IMR-90 (cell line): ENCODE results near the gene GRM4. TPM values are rescaled to one million over a fixed set of nuclear protein-coding genes. Genes with fewer than 3 reads are reported as not detected.

Experiments used
- ATAC-seq: fragments of 200-7000 bp; cut with Tn5 transposase; 2 replicates; pipeline ENCODE4 v1.9.1; 2020; ENCODE audit warnings: low read depth, mild to moderate bottlenecking, moderate library complexity
- BruUV-seq: library from RNA; stranded (reverse); fragments of 400-500 nt; replicated peaks from 2 replicates; lab custom pipeline; 2021; lab: Mats Ljungman, UMichigan
- CTCF ChIA-PET: fragments of 300-600 bp; formaldehyde crosslinking; extraction: SDS; loops from one replicate; lab custom pipeline; 2021; ENCODE audit warnings: antibody characterized with exemption; lab: Yijun Ruan, JAX
- POLR2A ChIA-PET: fragments of 300-600 bp; sonication (Branson Sonifier 250); formaldehyde crosslinking; loops from one replicate; lab custom pipeline; 2022; ENCODE audit warnings: antibody characterized with exemption; ENCODE audit not compliant: unreplicated experiment; lab: Charles Lee
- DNase-seq: peaks from one replicate; pipeline ENCODE4 v3.0.0; 2013
- H2AFZ ChIP-seq: replicated peaks from 2 replicates; pipeline ENCODE3; 2013; ENCODE audit warnings: low read length, mild to moderate bottlenecking; ENCODE audit not compliant: poor library complexity
- H2AK5ac ChIP-seq: 2 replicates; pipeline ENCODE4 v1.6.1; 2013; ENCODE audit warnings: low read depth, low read length, inconsistent platforms
- H2AK9ac ChIP-seq: replicated peaks from 2 replicates; pipeline ENCODE3; 2013; ENCODE audit warnings: mild to moderate bottlenecking, low read depth, low read length, moderate library complexity; ENCODE audit not compliant: poor library complexity
- H2BK120ac ChIP-seq: 2 replicates; pipeline ENCODE4 v1.6.1; 2013; ENCODE audit warnings: low read depth, low read length, inconsistent platforms
- H2BK15ac ChIP-seq: 3 replicates; pipeline ENCODE4 v1.6.1; 2013; ENCODE audit warnings: low read depth, low read length, inconsistent platforms
- H2BK20ac ChIP-seq: 2 replicates; pipeline ENCODE4 v1.6.1; 2013; ENCODE audit warnings: low read depth, mild to moderate bottlenecking, inconsistent platforms, low read length, moderate library complexity
- H2BK5ac ChIP-seq: 2 replicates; pipeline ENCODE4 v1.6.1; 2013; ENCODE audit warnings: mild to moderate bottlenecking, low read depth, low read length, inconsistent platforms; ENCODE audit not compliant: poor library complexity, severe bottlenecking
- H3K14ac ChIP-seq: replicated peaks from 2 replicates; pipeline ENCODE4 v1.6.1; 2013; ENCODE audit warnings: low read depth, low read length, inconsistent platforms
- H3K18ac ChIP-seq: 2 replicates; pipeline ENCODE4 v1.6.1; 2013; ENCODE audit warnings: low read depth, low read length, control low read depth
- H3K23ac ChIP-seq: 2 replicates; pipeline ENCODE4 v1.6.1; 2013; ENCODE audit warnings: low read depth, low read length, inconsistent platforms
- H3K27ac ChIP-seq: 2 replicates; pipeline ENCODE4 v1.5.1; 2013; ENCODE audit warnings: mild to moderate bottlenecking, control low read depth, low read length; ENCODE audit not compliant: insufficient read depth
- H3K27me3 ChIP-seq: 2 replicates; pipeline ENCODE4 v1.6.1; 2013; ENCODE audit warnings: low read length; ENCODE audit not compliant: control insufficient read depth, insufficient read depth
- H3K36me3 ChIP-seq: 2 replicates; pipeline ENCODE4 v1.6.1; 2013; ENCODE audit warnings: low read length, mixed read lengths; ENCODE audit not compliant: control insufficient read depth, insufficient read depth
- H3K4ac ChIP-seq: 2 replicates; pipeline ENCODE4 v1.6.1; 2013; ENCODE audit warnings: low read depth, low read length, inconsistent platforms
- H3K4me1 ChIP-seq: 2 replicates; pipeline ENCODE4 v1.6.1; 2013; ENCODE audit warnings: low read length, mixed read lengths; ENCODE audit not compliant: control insufficient read depth, insufficient read depth
- H3K4me2 ChIP-seq: 2 replicates; pipeline ENCODE4 v1.6.1; 2013; ENCODE audit warnings: low read depth, mild to moderate bottlenecking, control low read depth, low read length, moderate library complexity
- H3K4me3 ChIP-seq: 2 replicates; pipeline ENCODE4 v1.5.1; 2013; ENCODE audit warnings: low read depth, mild to moderate bottlenecking, control low read depth, low read length, moderate library complexity; ENCODE audit not compliant: insufficient read depth
- H3K56ac ChIP-seq: 2 replicates; pipeline ENCODE4 v1.6.1; 2013; ENCODE audit warnings: low read length, inconsistent platforms; ENCODE audit not compliant: insufficient read depth; ENCODE audit errors: extremely low read depth
- H3K79me1 ChIP-seq, 2 experiments: 2 replicates each; pipeline ENCODE4 v1.6.1; 2013; ENCODE audit warnings: low read length in 2 of 2, inconsistent platforms in 1 of 2, low read depth in 1 of 2
- H3K9ac ChIP-seq: 2 replicates; pipeline ENCODE4 v1.6.1; 2013; ENCODE audit warnings: low read depth, low read length, control low read depth
- H3K9me1 ChIP-seq: 2 replicates; pipeline ENCODE4 v1.6.1; 2013; ENCODE audit warnings: low read length, inconsistent platforms; ENCODE audit not compliant: insufficient read depth
- H3K9me3 ChIP-seq: 2 replicates; pipeline ENCODE4 v1.6.1; 2013; ENCODE audit warnings: low read length; ENCODE audit not compliant: control insufficient read depth, insufficient read depth
- H4K20me1 ChIP-seq: 2 replicates; pipeline ENCODE4 v1.6.1; 2013; ENCODE audit warnings: low read length, inconsistent platforms; ENCODE audit not compliant: insufficient read depth
- H4K5ac ChIP-seq: 2 replicates; pipeline ENCODE4 v1.6.1; 2013; ENCODE audit warnings: mild to moderate bottlenecking, low read depth, low read length, control low read depth
- H4K8ac ChIP-seq, 2 experiments: 2 replicates each; pipeline ENCODE4 v1.6.1; 2013; ENCODE audit warnings: low read depth in 2 of 2, low read length in 2 of 2, control low read depth in 1 of 2, inconsistent platforms in 1 of 2
- H4K91ac ChIP-seq: 2 replicates; pipeline ENCODE4 v1.6.1; 2013; ENCODE audit warnings: low read depth, low read length, inconsistent platforms; ENCODE audit not compliant: insufficient read depth
- CHD1 ChIP-seq: IDR thresholded peaks from 2 replicates; pipeline ENCODE4 v1.6.1; 2012; ENCODE audit warnings: low read depth, low read length, improper control_type of control experiment
- CTCF ChIP-seq: conservative IDR thresholded peaks from 2 replicates; pipeline ENCODE4 v1.5.1; 2012; ENCODE audit warnings: mild to moderate bottlenecking, low read depth, low read length, improper control_type of control experiment
- ELK1 ChIP-seq: fragments of 150-350 bp; IDR thresholded peaks from 2 replicates; pipeline ENCODE4 v1.6.1; 2016; ENCODE audit warnings: low read depth, mild to moderate bottlenecking, low read length, moderate library complexity, borderline replicate concordance
- MAZ ChIP-seq: IDR thresholded peaks from 2 replicates; pipeline ENCODE4 v1.6.1; 2012; ENCODE audit warnings: low read depth, mild to moderate bottlenecking, low read length, improper control_type of control experiment, moderate library complexity, borderline replicate concordance
- MXI1 ChIP-seq: IDR thresholded peaks from 2 replicates; pipeline ENCODE4 v1.6.1; 2012; ENCODE audit warnings: low read depth, mild to moderate bottlenecking, low read length, moderate library complexity, borderline replicate concordance
- NFE2L2 ChIP-seq: fragments of 150-350 bp; IDR thresholded peaks from 2 replicates; pipeline ENCODE4 v1.6.1; 2016; ENCODE audit warnings: low read depth, mild to moderate bottlenecking, low read length
- RCOR1 ChIP-seq: IDR thresholded peaks from 2 replicates; pipeline ENCODE4 v1.6.1; 2012; ENCODE audit warnings: mild to moderate bottlenecking, low read length, improper control_type of control experiment; ENCODE audit not compliant: insufficient replicate concordance
- RFX5 ChIP-seq: IDR thresholded peaks from 2 replicates; pipeline ENCODE4 v1.8.0; 2012; ENCODE audit warnings: low read depth, mild to moderate bottlenecking, low read length, moderate library complexity
- USF2 ChIP-seq: fragments of 150-350 bp; IDR thresholded peaks from 2 replicates; pipeline ENCODE4 v1.6.1; 2017; ENCODE audit warnings: mild to moderate bottlenecking, antibody characterized with exemption, low read length, low read depth
- WGBS, 2 experiments: methylation state at CpG; one replicate each; pipeline versions ENCODE4 v1.1.5 to v1.1.7; 2013; ENCODE audit warnings: missing lambda C conversion rate in 2 of 2; ENCODE audit not compliant: insufficient read length in 1 of 2; ENCODE audit errors: extremely low coverage in 2 of 2; 5-methylcytosine and 5-hydroxymethylcytosine counted together
- dilution Hi-C: fragments of 300-500 bp; cut with HindIII; formaldehyde crosslinking; loops from one replicate; pipeline ENCODE4 v1.14.3; 2018; ENCODE audit warnings: low sequenced_read_pairs; ENCODE audit not compliant: unreplicated experiment
- in situ Hi-C: fragments of 300-500 bp; cut with MboI; formaldehyde crosslinking; loops from 3 replicates; pipeline ENCODE4 v1.14.3; 2019; ENCODE audit warnings: low sequenced_read_pairs, inconsistent platforms, mixed read lengths
- intact Hi-C: fragments of 100-400 bp; cut with micrococcal nuclease; formaldehyde crosslinking; loops from 2 replicates; pipeline ENCODE4 v1.10.0; 2022
- polyA plus RNA-seq, 3 experiments: library from polyadenylated mRNA; depleted of rRNA; stranded (reverse); fragments of >200 nt; gene quantifications; 2 replicates each; pipeline ENCODE4 v1.2.3, GENCODE V29; 2012; ENCODE audit warnings: low replicate concordance in 1 of 3
- total RNA-seq: library from RNA; depleted of rRNA; stranded (reverse); fragments of >200 nt; gene quantifications from 2 replicates; pipeline ENCODE4 v1.2.3, GENCODE V29; 2012

Gene GRM4
- total and polyA plus RNA-seq, 2 of the 4 experiments (the other 2 are of a cell fraction): 0.02 TPM; not detected in 1

GRCh38 chr6:34096193-34096592 is 49.7 kb downstream of the GRM4 start:
- H3K4me2 ChIP-seq: no peak overlapping the region
- H3K4me1 ChIP-seq: no peaks in the 10 kb centered on the region
- no peak for DNase-seq
- no peak overlapping the region for H3K27ac ChIP-seq
- dilution Hi-C loops (no loop called here), in situ Hi-C loops (no loop called here), intact Hi-C loops (no loop called here)
- H2AFZ ChIP-seq: no peak overlapping the region
- H2BK20ac ChIP-seq: no peak overlapping the region
- H2BK15ac ChIP-seq: no peak overlapping the region
- no peak overlapping the region for H2BK120ac ChIP-seq
- no peak overlapping the region for H3K4ac ChIP-seq
- BruUV-seq: no TSS peak
- TF ChIP-seq RCOR1 (no peak), ELK1 (no peak), MAZ (no peak), USF2 (no peak), MXI1 (no peak), RFX5 (no peak), CHD1 (no peak), CTCF (no peak), NFE2L2 (no peak)
- H3K4me3 ChIP-seq: no peak overlapping the region
- no peak overlapping the region for H3K56ac ChIP-seq
- no peaks in the 10 kb centered on the region for H3K9me1 ChIP-seq
- H3K79me1 ChIP-seq: no peaks in the 10 kb centered on the region
- H3K27me3 ChIP-seq: peaks cover 64% of the 10 kb centered on the region
- H3K14ac ChIP-seq: no peak overlapping the region
- H4K20me1 ChIP-seq: no peaks in the 10 kb centered on the region
- no peaks in the 10 kb centered on the region for H3K36me3 ChIP-seq
- no peak overlapping the region for H3K18ac ChIP-seq
- WGBS, 2 experiments: 24% methylated on average over 3 of the region's 5 CpGs; no CpG with 5 or more reads in 1 of the 2 experiments
- H2BK5ac ChIP-seq: no peak overlapping the region
- no peak overlapping the region for H3K9ac ChIP-seq
- H3K9me3 ChIP-seq: peaks cover 4% of the 10 kb centered on the region; the same call in 1 of the 2 replicates
- no peak overlapping the region for H4K91ac ChIP-seq
- ATAC-seq: no peak
- CTCF ChIA-PET: no interaction called here
- no peak overlapping the region for H4K5ac ChIP-seq
- H3K23ac ChIP-seq: no peak overlapping the region
- H4K8ac ChIP-seq: no peak overlapping the region
- no peak overlapping the region for H2AK9ac ChIP-seq
- no peak overlapping the region for H2AK5ac ChIP-seq
- POLR2A ChIA-PET: no interaction called here
